Right lobe of liver (tissue), 6 donors: ENCODE measurements around the gene TNFRSF19. TPM values are rescaled to one million over a fixed set of nuclear protein-coding genes. Genes with fewer than 3 reads are reported as not detected.

ENCODE experiments used
- ATAC-seq, 4 donors: fragments of 200-7000 bp; cut with Tn5 transposase; one replicate each; pipeline ENCODE4 v1.9.1; 2020; ENCODE audit warnings: mild to moderate bottlenecking in 4 of 4, moderate library complexity in 4 of 4
- DNase-seq, 3 donors: peaks; one replicate each; pipeline ENCODE4 v3.0.0-alpha.2; 2020
- H3K27ac ChIP-seq, 3 donors: fragments of 200-600 bp; one replicate each; pipeline ENCODE4 v1.8.0; 2022
- H3K27me3 ChIP-seq, 2 donors: fragments of 200-600 bp; one replicate each; pipeline ENCODE4 v1.8.0; 2022
- H3K36me3 ChIP-seq, 4 donors: fragments of 200-600 bp; sonication (generic) in 1 of 4; one replicate each; pipeline versions ENCODE4 v1.5.1 to v1.8.0; 2017 to 2022; ENCODE audit warnings: control low read depth in 1 of 4
- H3K4me1 ChIP-seq, 4 donors: fragments of 200-600 bp; sonication (generic) in 1 of 4; one replicate each; pipeline versions ENCODE4 v1.5.1 to v1.8.0; 2017 to 2022; ENCODE audit warnings: control low read depth in 1 of 4
- H3K4me3 ChIP-seq, 3 donors: fragments of 200-600 bp; one replicate each; pipeline ENCODE4 v1.8.0; 2022
- H3K9me3 ChIP-seq, 4 donors: fragments of 200-600 bp; sonication (generic) in 1 of 4; one replicate each; pipeline versions ENCODE4 v1.5.1 to v1.8.0; 2017 to 2022; ENCODE audit warnings: control low read depth in 1 of 4
- CTCF ChIP-seq, 4 donors: fragments of 200-600 bp in 3 of 4; fragments of 450-650 bp in 1 of 4; IDR thresholded peaks; one replicate each; pipeline versions ENCODE4 v1.5.1 to v1.8.0; 2016 to 2022; ENCODE audit warnings: antibody characterized with exemption in 4 of 4, mild to moderate bottlenecking in 2 of 4
- POLR2A ChIP-seq: fragments of 450-650 bp; IDR thresholded peaks from one replicate; pipeline ENCODE4 v1.6.1; 2017; ENCODE audit warnings: antibody characterized with exemption, mild to moderate bottlenecking
- WGBS: methylation state at CpG from one replicate; pipeline ENCODE4 v1.1.6; 2018; ENCODE audit warnings: low coverage, low lambda C conversion rate; ENCODE audit not compliant: insufficient coverage; ENCODE audit errors: missing lambda C conversion rate; 5-methylcytosine and 5-hydroxymethylcytosine counted together
- intact Hi-C, 2 donors: fragments of 100-400 bp; cut with DNase I; formaldehyde crosslinking; loops; one replicate each; pipeline versions ENCODE4 v1.11.2 to v1.14.1; 2022
- total RNA-seq, 6 experiments: library from RNA; depleted of rRNA in 2 of 6; stranded (reverse); fragments of >200 nt in 2 of 6; fragmentation: NEBNext Ultra II Directional in 3 of 6; extraction: Animal tissue kit (Norgen Biotek cat#: 25700) in 3 of 6; gene quantifications; one replicate each; pipeline versions ENCODE4 v1.1.0 to v1.2.4, GENCODE V29; 2016 to 2023
- donor health status: DM: no; HTN: yes; CAD: no.
- donor health status: DM: no; HTN: no; CAD: no.
- donor health status: DM: no; HTN: no; CAD: no.
- donor health status: DM: no; HTN: yes; CAD: no.
- donor health status: DM: no; HTN: yes; CAD: no.

Gene TNFRSF19
- total RNA-seq, 6 experiments from 2014 or later = 0.06 to 0.37 (median 0.29) TPM; not detected in 1

GRCh38 chr13:23620613-23621315 is 50.6 kb downstream of the TNFRSF19 start:
- 55% methylated on average over 5 of the region's 8 CpGs for WGBS
- DNase-seq = no peak
- H3K27me3 ChIP-seq = no peaks in the 10 kb centered on the region
- no peaks in the 10 kb centered on the region for H3K9me3 ChIP-seq
- intact Hi-C loops = no loop called here
- no peak overlapping the region for H3K27ac ChIP-seq
- peak in 1 of 4 donors; percentile 22 for ATAC-seq
- H3K4me3 ChIP-seq = no peak overlapping the region
- TF ChIP-seq POLR2A = no peak
- no peak for TF ChIP-seq CTCF (IDR thresholded peaks at IDR 0.05)
- no peaks in the 10 kb centered on the region for H3K36me3 ChIP-seq
- H3K4me1 ChIP-seq = no peaks in the 10 kb centered on the region

DNA sequence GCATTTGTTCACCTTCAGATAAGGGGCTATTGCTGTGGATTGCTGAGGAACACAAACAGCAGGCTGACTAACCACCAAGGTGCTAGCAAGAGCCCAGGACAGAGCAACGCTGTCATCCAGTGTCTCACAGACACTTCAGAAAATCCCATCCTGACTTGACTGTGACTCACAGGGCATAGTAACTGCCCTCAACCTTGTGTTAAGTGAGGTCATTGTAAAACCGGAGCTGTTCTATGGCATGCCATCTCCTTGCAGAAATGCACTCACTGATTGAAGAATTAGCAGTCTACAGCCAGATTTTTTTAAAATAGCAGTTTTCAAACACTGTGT is 51.1 kb downstream of the TNFRSF19 start:
- Histone ChIP-seq H3K27ac (no peak overlapping the region), H3K9me3 (no peaks in the 10 kb centered on the region), H3K27me3 (no peaks in the 10 kb centered on the region), H3K36me3 (no peaks in the 10 kb centered on the region), H3K4me3 (no peak overlapping the region), H3K4me1 (no peaks in the 10 kb centered on the region)
- 36% methylated on average over 2 of the region's 2 CpGs for WGBS
- no peak for TF ChIP-seq CTCF (IDR thresholded peaks at IDR 0.05)
- no peak for TF ChIP-seq POLR2A
- intact Hi-C loops = no loop called here
- ATAC-seq (peak in 1 of 4 donors; percentile 52), DNase-seq (no peak)

DNA sequence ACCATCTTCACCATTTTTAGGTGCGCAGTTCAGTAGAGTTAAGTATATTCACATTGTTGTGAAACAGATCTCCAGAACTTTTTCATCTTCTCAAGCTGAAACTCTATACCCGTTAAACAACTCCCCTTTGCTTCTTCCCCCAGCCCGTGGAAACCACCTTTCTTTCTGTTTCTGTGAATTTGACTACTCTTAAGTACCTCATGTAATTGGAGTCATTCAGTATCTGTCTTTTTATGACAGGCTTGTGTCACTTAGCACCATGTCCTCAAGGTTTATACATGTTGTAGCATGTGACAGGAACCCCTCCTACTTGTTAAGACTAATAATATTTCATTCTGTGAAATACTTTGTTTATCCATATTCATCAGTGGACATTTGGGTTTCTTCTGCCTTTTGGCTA is 52.8 kb downstream of the TNFRSF19 start:
- Histone ChIP-seq H3K4me1 (no peaks in the 10 kb centered on the region), H3K36me3 (no peaks in the 10 kb centered on the region), H3K27ac (no peak overlapping the region), H3K4me3 (no peak overlapping the region), H3K9me3 (no peaks in the 10 kb centered on the region), H3K27me3 (no peaks in the 10 kb centered on the region)
- WGBS = 94% methylated on average over 3 of the region's 3 CpGs
- ATAC-seq = no peak
- TF ChIP-seq POLR2A (no peak), CTCF (IDR thresholded peaks at IDR 0.05) (no peak)
- no peak for DNase-seq
- intact Hi-C loops = no loop called here

DNA sequence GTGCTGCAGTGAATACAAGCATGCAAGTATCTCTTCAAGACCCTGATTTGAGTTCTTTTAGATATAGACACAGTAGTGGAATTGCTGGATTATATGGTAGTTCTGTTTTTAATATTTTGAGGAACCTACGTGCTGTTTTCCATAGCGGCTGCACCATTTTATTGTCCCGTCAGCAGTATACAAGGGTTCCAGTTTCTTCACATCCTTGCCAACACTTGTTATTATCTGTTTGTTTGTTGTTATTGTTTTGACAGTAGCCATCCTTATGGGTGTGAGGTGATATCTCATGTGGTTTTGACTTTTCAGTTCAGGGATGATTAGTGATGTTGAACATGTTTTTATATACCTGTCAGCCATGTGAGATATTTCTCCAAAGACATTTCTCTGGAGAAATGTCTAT is 53.2 kb downstream of the TNFRSF19 start:
- 94% methylated on average over 3 of the region's 3 CpGs for WGBS
- Histone ChIP-seq H3K27ac (no peak overlapping the region), H3K36me3 (no peaks in the 10 kb centered on the region), H3K4me3 (no peak overlapping the region), H3K9me3 (no peaks in the 10 kb centered on the region), H3K27me3 (no peaks in the 10 kb centered on the region), H3K4me1 (no peaks in the 10 kb centered on the region)
- ATAC-seq (no peak), DNase-seq (no peak)
- TF ChIP-seq CTCF (IDR thresholded peaks at IDR 0.05) = no peak
- no peak for TF ChIP-seq POLR2A
- intact Hi-C loops = no loop called here

DNA sequence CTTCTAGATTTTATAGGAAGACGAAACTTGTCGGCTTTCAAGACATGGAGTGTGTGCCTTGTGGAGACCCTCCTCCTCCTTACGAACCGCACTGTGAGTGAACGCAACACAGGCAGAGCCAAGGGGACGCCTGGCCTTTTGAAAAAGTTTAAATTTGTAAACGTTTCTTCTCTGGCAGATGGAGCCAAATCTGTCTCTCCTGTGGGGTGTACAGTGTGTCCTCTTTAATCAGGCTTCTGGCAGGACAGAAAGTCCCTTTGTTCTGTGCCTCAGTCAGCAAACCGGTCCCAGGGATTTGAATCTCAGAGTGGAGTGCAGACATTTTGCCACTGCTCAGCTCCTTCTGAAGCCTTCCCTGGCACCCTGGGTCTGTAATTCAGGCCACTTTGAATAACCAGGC is 56.5 kb downstream of the TNFRSF19 start:
- no peak for ATAC-seq
- no peak for DNase-seq
- Histone ChIP-seq H3K36me3 (no peaks in the 10 kb centered on the region), H3K27ac (no peak overlapping the region), H3K4me3 (no peak overlapping the region), H3K9me3 (no peaks in the 10 kb centered on the region), H3K27me3 (no peaks in the 10 kb centered on the region), H3K4me1 (peaks cover 0 to 10% (median 0%) of the 10 kb centered on the region in 4 donors)
- 77% methylated on average over 7 of the region's 8 CpGs for WGBS
- TF ChIP-seq CTCF (IDR thresholded peaks at IDR 0.05) = no peak
- no peak for TF ChIP-seq POLR2A
- intact Hi-C loops = no loop called here
